IPS DF 4.7 (cell line): ENCODE measurements around the gene PIAS4.

ENCODE experiments used
- DNase-seq: peaks from one replicate; pipeline ENCODE4 v3.0.0-alpha.2; 2013; ENCODE audit warnings: low spot score; ENCODE audit errors: extremely low read depth

The PIAS4 gene

GRCh38 chr19:4023600-4024398 is 16.3 kb downstream of the PIAS4 start:
- no peak for DNase-seq

GRCh38 chr19:4025317-4025716 is 17.8 kb downstream of the PIAS4 start:
- DNase-seq: no peak

- DNase-seq: no peak
Observed at GRCh38 chr19:4027146-4027545, 19.6 kb downstream of the PIAS4 start.

- DNase-seq: no peak
Observed at GRCh38 chr19:4028334-4029246, 21.1 kb downstream of the PIAS4 start.

GRCh38 chr19:4029247-4029614 is 21.7 kb downstream of the PIAS4 start:
- no peak for DNase-seq

GRCh38 chr19:4030552-4030951 is 23.0 kb downstream of the PIAS4 start:
- no peak for DNase-seq

- no peak for DNase-seq
Observed at GRCh38 chr19:4030981-4031380, 23.4 kb downstream of the PIAS4 start.

GRCh38 chr19:4031420-4031819 is 23.9 kb downstream of the PIAS4 start:
- DNase-seq: no peak

GRCh38 chr19:4032436-4032835 is 24.9 kb downstream of the PIAS4 start:
- DNase-seq: no peak

GRCh38 chr19:4033028-4033956 is 25.8 kb downstream of the PIAS4 start:
- no peak for DNase-seq

GRCh38 chr19:4034048-4035017 is 26.8 kb downstream of the PIAS4 start:
- no peak for DNase-seq

GRCh38 chr19:4035018-4035566 is 27.6 kb downstream of the PIAS4 start:
- DNase-seq: no peak

- no peak for DNase-seq
Observed at GRCh38 chr19:4035582-4035981, 28.0 kb downstream of the PIAS4 start.

- no peak for DNase-seq
Observed at GRCh38 chr19:4036576-4037300, 29.2 kb downstream of the PIAS4 start.

- no peak for DNase-seq
Observed at GRCh38 chr19:4037301-4037949, 29.9 kb downstream of the PIAS4 start.

GRCh38 chr19:4038057-4038456 is 30.5 kb downstream of the PIAS4 start:
- DNase-seq: no peak

GRCh38 chr19:4038661-4039423 is 31.3 kb downstream of the PIAS4 start:
- DNase-seq: no peak
